Keratinocyte (primary cell): Measurements from ENCODE around the gene PTPRN2. TPM values are rescaled to one million over a fixed set of nuclear protein-coding genes. Genes with fewer than 3 reads are reported as not detected.

Experiments used
- DNase-seq: peaks from one replicate; pipeline ENCODE4 v3.0.0-alpha.2; 2011; ENCODE audit warnings: low read depth, missing footprints, low spot score
- FAIRE-seq: peaks from 2 replicates; lab custom pipeline; 2011; peaks lifted over from hg19 to GRCh38; lab: Jason Lieb, UNC
- H2AFZ ChIP-seq: 2 replicates; pipeline ENCODE4 v1.6.0; 2012; ENCODE audit warnings: low read length, control low read depth, inconsistent platforms; ENCODE audit not compliant: control insufficient read depth
- H3K27ac ChIP-seq: 2 replicates; pipeline ENCODE4 v1.5.1; 2011; ENCODE audit warnings: low read length; ENCODE audit not compliant: control insufficient read depth, insufficient read depth
- H3K27me3 ChIP-seq: 3 replicates; pipeline ENCODE4 v1.6.0; 2011; ENCODE audit warnings: low read length; ENCODE audit not compliant: control insufficient read depth, insufficient read depth; ENCODE audit errors: extremely low read depth
- H3K36me3 ChIP-seq, 2 experiments: 2 replicates in 1 of 2; 3 replicates in 1 of 2; pipeline ENCODE4 v1.5.1; 2011; ENCODE audit warnings: low read length in 2 of 2, mild to moderate bottlenecking in 1 of 2; ENCODE audit not compliant: control insufficient read depth in 2 of 2, insufficient read depth in 2 of 2; ENCODE audit errors: extremely low read depth in 1 of 2
- H3K4me1 ChIP-seq: 3 replicates; pipeline ENCODE4 v1.5.1; 2011; ENCODE audit warnings: low read length; ENCODE audit not compliant: control insufficient read depth, insufficient read depth; ENCODE audit errors: extremely low read depth
- H3K4me2 ChIP-seq: 3 replicates; pipeline ENCODE4 v1.6.0; 2011; ENCODE audit warnings: low read depth, low read length; ENCODE audit not compliant: control insufficient read depth, insufficient read depth; ENCODE audit errors: extremely low read depth
- H3K4me3 ChIP-seq, 3 experiments: fragments of 200-600 bp in 1 of 3; sonication (generic) in 1 of 3; 2 replicates in 2 of 3; 3 replicates in 1 of 3; pipeline ENCODE4 v1.5.1; 2011 to 2016; ENCODE audit warnings: low read length in 3 of 3, mild to moderate bottlenecking in 3 of 3, control low read depth in 2 of 3, inconsistent platforms in 1 of 3, low read depth in 1 of 3, mixed read lengths in 1 of 3, mixed run types in 1 of 3, moderate library complexity in 1 of 3; ENCODE audit not compliant: control insufficient read depth in 2 of 3, insufficient read depth in 2 of 3; ENCODE audit errors: extremely low read depth in 1 of 3
- H3K79me2 ChIP-seq: 2 replicates; pipeline ENCODE4 v1.6.0; 2012; ENCODE audit warnings: low read length; ENCODE audit not compliant: control insufficient read depth, insufficient read depth
- H3K9ac ChIP-seq: 3 replicates; pipeline ENCODE4 v1.6.0; 2011; ENCODE audit warnings: low read length; ENCODE audit not compliant: control insufficient read depth, insufficient read depth; ENCODE audit errors: extremely low read depth
- H3K9me1 ChIP-seq: 3 replicates; pipeline ENCODE4 v1.6.0; 2011; ENCODE audit warnings: low read length; ENCODE audit not compliant: control insufficient read depth, insufficient read depth; ENCODE audit errors: extremely low read depth
- H3K9me3 ChIP-seq: 2 replicates; pipeline ENCODE4 v1.5.1; 2012; ENCODE audit warnings: low read depth, low read length; ENCODE audit not compliant: control insufficient read depth
- H4K20me1 ChIP-seq: 3 replicates; pipeline ENCODE4 v1.6.0; 2011; ENCODE audit warnings: low read length; ENCODE audit not compliant: control insufficient read depth, insufficient read depth; ENCODE audit errors: extremely low read depth
- CTCF ChIP-seq, 3 experiments: IDR thresholded peaks in 1 of 3; conservative IDR thresholded peaks in 1 of 3; optimal IDR thresholded peaks in 1 of 3; 2 replicates in 2 of 3; 3 replicates in 1 of 3; pipeline versions ENCODE3 to v1.5.1; 2011; ENCODE audit warnings: low read length in 3 of 3, mild to moderate bottlenecking in 3 of 3, moderate library complexity in 2 of 3, control low read depth in 1 of 3, inconsistent platforms in 1 of 3; ENCODE audit not compliant: insufficient read depth in 2 of 3; ENCODE audit errors: extremely low read depth in 1 of 3
- EZH2 ChIP-seq: IDR thresholded peaks from one replicate; pipeline ENCODE4 v1.6.1; 2012; ENCODE audit warnings: inconsistent platforms, mild to moderate bottlenecking, low read length, moderate library complexity
- dilution Hi-C: fragments of 300-500 bp; cut with MboI; formaldehyde crosslinking; loops from one replicate; pipeline ENCODE4 v1.7.0; 2020; ENCODE audit warnings: low sequenced_read_pairs; ENCODE audit not compliant: extremely low pct_ligation_motif_present
- polyA plus RNA-seq, 5 experiments: library from polyadenylated mRNA; depleted of rRNA in 3 of 5; stranded (reverse) in 3 of 5; stranded (forward) in 1 of 5; unstranded in 1 of 5; fragments of >200 nt; gene quantifications; 1 replicate in 1 of 5; 2 replicates in 3 of 5; 3 replicates in 1 of 5; pipeline versions ENCODE4 v1.2.1 to v1.2.3, GENCODE V29; 2011 to 2012; ENCODE audit warnings: missing spikeins in 2 of 5, low read depth in 1 of 5, low replicate concordance in 1 of 5

The PTPRN2 gene
- polyA plus RNA-seq, 1 donor (not counting 4 experiments of a cell fraction or from before 2014, with no cell fraction given) = not detected

- Histone ChIP-seq H3K79me2 (no peaks in the 10 kb centered on the region), H3K27me3 (no peaks in the 10 kb centered on the region), H3K4me1 (no peaks in the 10 kb centered on the region), H2AFZ (no peak overlapping the region), H4K20me1 (no peaks in the 10 kb centered on the region), H3K9me1 (no peaks in the 10 kb centered on the region), H3K4me3 (no peak overlapping the region), H3K9me3 (peaks cover 7% of the 10 kb centered on the region), H3K4me2 (no peak overlapping the region), H3K9ac (no peak overlapping the region), H3K27ac (no peak overlapping the region), H3K36me3 (no peaks in the 10 kb centered on the region)
- DNase-seq = no peak
- dilution Hi-C loops = no loop called here
- TF ChIP-seq EZH2 = no peak
- TF ChIP-seq CTCF (optimal IDR thresholded peaks at IDR 0.05 in 1 of 3, IDR thresholded peaks at IDR 0.05 in 1 of 3, conservative IDR thresholded peaks at IDR 0.05 in 1 of 3; ENCODE audit: extremely low read depth in 1 of 3, insufficient read depth in 2 of 3, low read length in 3 of 3) = no peak
- FAIRE-seq = no peak
These were observed 98.0 kb downstream of the PTPRN2 start for GRCh38 chr7:158489462-158490155.

- H3K27me3 ChIP-seq = no peaks in the 10 kb centered on the region
- no peak for DNase-seq
- no peak overlapping the region for H2AFZ ChIP-seq
- H3K4me1 ChIP-seq = no peaks in the 10 kb centered on the region
- peaks cover 6% of the 10 kb centered on the region for H3K9me3 ChIP-seq
- FAIRE-seq = no peak
- TF ChIP-seq CTCF (optimal IDR thresholded peaks at IDR 0.05 in 1 of 3, IDR thresholded peaks at IDR 0.05 in 1 of 3, conservative IDR thresholded peaks at IDR 0.05 in 1 of 3; ENCODE audit: extremely low read depth in 1 of 3, insufficient read depth in 2 of 3, low read length in 3 of 3) (no peak), EZH2 (no peak)
- no peaks in the 10 kb centered on the region for H3K79me2 ChIP-seq
- H3K27ac ChIP-seq = no peak overlapping the region
- no peaks in the 10 kb centered on the region for H3K36me3 ChIP-seq
- no peak overlapping the region for H3K9ac ChIP-seq
- H3K9me1 ChIP-seq = no peaks in the 10 kb centered on the region
- dilution Hi-C loops = no loop called here
- no peaks in the 10 kb centered on the region for H4K20me1 ChIP-seq
- H3K4me3 ChIP-seq = no peak overlapping the region
- H3K4me2 ChIP-seq = no peak overlapping the region
These were observed 99.2 kb downstream of the PTPRN2 start for GRCh38 chr7:158488181-158488971.
